HG03045 (cell line): ENCODE measurements around the gene LOXL4.

Source experiments
- ATAC-seq: cut with Tn5 transposase; IDR thresholded peaks from one replicate; pipeline ENCODE4 v1.9.1; 2021; ENCODE audit warnings: mild to moderate bottlenecking, moderate library complexity; ENCODE audit not compliant: unreplicated experiment

The LOXL4 gene

DNA sequence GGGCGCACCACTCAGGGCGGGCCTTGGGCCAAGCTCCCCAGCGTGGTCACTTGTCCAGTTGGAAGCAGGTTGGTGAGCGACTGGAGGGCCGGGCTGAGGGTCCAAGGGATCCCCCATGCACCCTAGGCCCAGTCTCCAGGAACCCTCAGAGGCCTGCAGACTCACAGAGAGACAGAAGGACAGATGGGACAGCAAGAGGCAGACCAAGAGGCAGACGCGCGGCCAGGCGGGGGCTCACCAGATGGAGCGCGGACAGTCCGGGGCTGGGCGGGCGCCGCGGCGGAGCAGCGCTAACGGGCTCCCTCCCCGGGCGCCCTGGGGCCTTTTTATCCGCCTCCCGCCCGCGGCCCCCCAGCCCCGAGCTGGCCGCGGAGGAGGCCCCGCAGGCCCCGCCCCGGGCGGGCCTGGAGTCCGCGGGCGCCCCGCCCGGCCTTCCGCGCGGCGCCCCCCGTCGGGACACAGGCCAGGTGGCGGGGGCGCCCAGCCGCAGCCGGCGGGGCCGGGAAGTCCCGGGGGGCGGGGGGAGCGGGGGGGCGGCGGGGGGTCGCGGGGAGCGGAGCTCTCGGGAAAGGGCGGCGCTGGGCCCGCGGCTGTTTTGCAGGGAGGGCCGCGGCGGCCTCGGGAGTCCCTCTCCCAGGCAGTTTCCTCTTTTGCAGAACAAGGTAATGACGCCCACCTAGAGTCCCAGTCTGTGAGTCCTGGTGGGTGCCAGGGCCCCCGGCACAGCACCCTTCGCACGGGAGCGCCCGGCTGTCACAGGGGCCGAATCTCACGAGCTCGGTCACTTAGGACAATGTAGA lies at the start of gene LOXL4:
TSS of gene LOXL4 (minus strand) at position 301 of the 800 bp plus-strand sequence. CDS start 5,175 bp downstream, outside the sequence.
- ATAC-seq: no peak

DNA sequence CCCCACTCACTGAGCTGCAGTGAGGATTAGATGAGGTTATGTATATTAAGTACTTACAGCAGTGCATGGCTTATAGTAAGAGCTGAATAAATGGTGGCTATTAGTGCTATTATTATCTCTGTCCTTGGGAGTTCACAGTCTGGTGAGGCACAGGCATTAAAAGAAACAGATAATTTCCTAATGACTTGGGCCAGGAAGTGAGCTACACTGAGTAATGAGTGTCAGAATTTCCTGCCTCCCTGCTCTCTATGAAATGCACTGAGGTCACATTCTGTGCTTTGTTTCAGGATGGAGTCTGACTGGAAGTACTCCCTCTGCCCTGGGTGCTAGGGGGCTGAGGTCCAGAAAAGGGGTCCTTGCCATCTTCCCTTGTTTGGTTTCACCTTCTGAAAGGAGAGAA lies 48.7 kb upstream of the LOXL4 start:
- no peak for ATAC-seq

DNA sequence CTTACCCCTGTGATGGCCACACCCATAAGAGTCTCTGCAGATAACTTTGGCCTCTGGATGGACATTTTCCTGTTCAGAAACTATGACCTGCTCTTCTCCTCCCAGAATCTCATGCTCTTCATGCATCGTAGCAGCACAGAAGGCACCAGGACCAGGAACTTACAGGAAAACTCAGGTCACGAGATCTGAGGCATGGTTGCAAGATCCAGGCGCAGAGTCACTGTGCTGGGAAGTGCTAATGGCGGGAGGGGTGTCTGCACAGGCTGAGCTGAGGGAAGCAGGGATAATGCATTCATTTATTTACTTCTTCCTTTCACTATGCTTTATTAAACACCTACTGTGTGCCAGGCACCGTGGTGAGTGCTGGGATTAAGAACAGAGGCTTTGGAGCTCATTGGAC lies 48.2 kb upstream of the LOXL4 start:
- ATAC-seq: no peak

DNA sequence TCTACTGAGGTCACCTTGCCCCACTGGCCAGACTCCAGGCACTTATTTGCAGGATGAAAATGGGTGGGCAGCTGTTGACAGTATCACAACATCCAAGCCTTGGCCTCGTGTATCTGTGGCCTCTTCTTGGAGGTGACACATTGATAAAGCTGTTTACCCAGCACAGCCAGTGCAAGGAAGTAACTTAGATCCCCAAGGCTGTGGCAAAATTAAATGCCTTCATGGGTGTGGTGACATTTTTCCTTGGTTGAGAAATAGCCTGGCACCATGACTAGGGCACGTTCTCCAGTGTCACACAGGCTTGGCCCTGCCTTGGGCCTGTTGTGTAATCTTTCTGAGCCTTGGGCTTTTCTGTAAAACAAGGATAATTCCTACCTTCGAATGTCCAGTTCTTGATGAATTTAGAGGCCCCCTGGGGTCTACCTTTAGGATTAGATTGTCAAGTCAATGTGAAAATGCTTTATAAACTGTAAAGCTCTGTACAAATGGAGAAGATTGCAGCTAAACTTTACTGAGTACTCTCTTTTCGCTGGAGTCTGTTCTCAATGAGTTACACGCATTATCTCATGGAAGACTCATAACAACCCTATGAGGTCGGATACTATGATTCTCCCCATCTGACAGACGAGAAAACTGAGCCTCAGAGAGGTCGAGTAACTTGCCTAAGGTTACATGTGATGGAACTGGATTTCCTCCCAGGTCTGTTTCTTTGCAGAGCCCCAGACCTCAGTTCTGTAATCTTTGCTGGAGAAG lies 46.7 kb upstream of the LOXL4 start:
- ATAC-seq: no peak

DNA sequence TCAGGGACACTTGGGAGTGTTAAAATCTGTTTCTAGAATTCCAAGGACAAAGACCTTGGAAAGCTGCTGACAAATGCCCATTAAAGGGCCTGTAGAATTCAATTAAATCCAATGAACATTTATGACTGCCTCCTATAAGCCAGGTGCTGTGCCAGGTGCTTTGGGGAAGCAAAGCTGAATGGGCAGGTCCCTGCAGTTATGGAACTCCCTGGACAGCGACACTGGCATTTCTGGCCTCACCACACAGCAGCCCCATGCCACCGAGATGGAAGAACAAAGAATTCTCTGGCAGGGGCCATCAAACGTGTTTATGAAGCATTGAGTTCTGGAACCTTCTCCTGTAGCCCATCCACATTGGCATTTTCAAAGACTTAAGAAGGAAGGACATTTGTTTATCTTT lies 45.6 kb upstream of the LOXL4 start:
- ATAC-seq: no peak

DNA sequence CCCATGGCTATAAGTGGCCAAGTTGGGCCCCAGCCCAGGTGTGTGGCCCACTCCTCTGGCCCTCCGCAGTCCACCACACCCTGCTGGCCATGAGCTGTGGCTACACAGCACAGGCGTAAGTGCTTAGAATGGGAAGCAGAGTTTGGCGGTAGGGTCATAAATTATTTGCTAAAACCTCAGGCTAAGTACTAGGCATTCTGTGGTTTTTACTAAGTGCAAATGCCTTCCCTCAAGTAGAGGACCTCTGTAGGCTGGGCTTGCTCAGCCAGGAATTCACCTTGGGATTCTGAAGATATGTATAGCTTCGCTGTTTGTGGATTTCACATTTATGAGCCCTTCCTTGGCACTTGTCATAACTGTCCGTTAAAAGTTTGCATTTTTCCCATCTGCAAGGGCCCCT lies 44.8 kb upstream of the LOXL4 start:
- ATAC-seq: no peak

DNA sequence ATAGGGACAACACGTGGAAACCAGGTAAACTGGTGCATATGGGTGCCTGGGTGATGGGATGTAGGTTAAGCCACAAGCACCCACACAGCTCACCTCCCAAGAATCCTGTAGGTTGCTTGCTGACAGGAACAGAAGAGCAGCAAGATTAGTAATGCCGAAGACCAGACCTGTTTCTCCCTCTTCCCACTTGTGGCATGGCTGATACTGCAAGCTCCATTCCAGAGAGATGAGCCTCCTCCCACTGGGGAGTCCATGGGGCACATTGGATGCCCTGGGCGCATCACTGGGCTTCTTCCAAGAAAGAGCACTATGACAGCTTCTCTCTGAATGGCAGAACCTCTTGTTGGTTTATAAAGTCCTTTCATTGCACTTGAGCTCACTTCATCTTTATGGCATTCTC lies 44.4 kb upstream of the LOXL4 start:
- no peak for ATAC-seq

DNA sequence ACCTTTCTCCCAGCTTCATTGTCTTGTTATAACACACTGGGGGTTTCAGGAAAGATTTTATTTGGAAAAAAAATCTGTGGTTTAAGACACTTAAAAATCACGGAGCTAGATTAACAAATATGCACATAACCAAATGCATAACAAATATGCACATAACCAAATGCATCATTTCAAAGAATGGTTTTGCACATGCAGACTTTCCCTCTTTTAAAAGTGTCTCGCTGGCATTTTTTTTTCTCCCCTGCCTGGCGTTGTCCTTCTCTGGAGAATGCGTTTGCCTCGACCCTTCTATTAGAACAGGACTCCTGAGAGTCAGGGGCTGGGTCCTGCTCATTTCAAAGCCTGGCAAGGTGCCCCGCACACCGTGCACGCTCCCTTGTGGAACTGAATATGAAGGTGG lies 42.7 kb upstream of the LOXL4 start:
- no peak for ATAC-seq

DNA sequence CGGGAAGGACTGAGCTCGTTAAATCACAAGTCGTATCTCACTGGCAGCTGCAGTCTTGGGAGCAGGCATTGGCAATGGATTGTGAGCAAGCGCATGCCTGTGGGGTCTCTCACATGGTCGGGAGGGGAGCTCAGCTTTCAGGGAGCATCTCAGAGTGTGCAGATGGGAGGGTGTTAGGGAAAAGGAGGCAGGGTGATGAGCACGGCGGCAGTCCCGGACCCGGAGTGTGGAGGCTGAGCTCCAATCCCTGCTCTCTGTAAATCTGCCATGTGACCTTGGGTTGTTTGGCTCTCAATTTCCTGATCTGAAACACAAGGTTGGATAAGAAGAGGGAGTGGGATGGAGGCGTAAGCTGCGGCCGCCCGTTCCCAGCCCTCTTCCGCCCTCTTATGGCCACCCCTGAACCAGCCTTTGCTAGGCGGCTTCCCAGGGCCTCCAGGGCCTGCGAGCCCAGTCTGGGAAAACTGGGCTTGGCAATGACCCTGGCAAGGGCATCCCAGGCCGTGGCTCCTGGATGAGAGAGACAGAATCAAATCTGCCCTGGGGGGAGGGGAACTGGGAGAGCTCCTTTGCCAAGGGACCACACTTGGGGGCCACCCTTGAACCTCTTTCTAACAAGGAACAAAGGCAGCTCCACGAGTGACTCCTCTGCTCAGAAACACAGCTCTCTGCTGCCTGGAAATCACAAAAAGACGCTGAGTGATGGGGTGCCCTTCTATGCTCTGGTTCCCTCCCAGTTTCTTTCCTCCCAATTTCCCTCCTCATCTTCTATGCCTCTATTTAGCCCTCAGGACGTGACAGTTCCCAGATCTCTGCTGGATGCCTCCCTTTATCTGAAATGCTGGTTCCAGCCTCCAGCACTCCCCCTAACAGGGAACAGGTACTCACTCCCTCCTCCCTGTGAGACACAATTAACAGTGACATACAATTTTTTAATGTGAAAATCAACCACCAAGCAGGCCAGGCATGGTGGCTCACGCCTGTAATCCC lies 41.7 kb upstream of the LOXL4 start:
- no peak for ATAC-seq

DNA sequence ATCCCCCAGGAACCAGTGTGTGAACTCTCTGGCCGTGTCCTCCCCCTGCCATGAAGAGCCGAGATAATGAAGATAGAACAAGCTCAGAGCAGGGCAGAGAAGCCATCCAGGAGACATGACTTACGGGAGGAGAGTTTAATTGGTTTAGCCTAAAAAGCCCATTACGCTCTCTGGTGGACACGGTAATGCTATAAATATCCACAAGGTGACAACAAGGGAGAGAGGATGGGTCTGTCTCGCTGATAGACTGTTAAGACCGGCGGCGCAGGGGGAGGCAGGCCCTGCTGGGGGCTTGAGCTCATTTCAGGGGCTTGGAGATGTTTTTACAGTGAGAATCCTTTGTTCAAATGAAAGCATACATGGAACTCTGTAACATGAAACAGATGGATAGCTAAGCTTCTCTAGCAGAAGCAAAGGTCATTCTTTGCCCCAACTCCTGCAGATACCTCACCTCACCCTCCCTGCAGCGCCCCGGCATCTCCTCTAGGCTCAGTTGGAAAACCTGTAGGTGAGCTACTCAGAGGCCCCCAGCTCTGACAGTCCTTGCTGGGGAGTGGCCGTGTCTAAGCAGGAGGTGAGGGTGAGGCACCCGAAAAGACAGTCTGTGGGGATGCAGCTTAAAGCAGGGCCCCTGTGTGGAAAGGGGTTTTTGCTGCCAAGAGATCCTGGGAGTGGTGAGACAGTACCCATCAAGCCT lies 40.8 kb upstream of the LOXL4 start:
- no peak for ATAC-seq

DNA sequence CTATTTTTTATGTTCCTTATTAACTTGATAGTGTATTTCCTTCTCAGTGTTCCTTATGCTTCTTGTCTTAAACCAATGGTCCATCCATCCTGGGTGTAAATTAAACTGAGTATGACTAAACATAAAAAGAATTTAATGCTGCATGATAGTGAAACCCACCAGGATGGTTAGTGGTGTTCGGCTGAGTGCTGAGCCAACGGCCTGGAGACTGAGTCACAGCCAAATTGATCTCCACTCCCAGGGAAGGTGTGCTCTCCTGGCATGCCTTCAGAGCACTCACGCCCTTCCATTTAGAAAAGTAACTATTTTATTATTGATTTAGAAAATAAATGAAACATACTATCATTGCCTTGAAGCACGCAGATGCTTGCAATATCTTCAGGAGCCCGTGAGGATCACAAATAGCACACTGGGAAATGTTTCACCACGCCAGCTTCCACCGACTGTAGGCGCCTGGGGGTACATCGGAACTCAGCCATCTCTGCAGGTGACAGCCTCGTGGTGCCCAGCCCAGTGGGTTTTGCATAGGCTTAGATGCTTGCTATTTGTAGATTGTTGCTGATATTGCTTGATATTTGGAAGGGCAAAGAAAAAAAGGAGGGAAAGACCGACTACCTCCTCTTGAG lies 40.0 kb upstream of the LOXL4 start:
- ATAC-seq: no peak

DNA sequence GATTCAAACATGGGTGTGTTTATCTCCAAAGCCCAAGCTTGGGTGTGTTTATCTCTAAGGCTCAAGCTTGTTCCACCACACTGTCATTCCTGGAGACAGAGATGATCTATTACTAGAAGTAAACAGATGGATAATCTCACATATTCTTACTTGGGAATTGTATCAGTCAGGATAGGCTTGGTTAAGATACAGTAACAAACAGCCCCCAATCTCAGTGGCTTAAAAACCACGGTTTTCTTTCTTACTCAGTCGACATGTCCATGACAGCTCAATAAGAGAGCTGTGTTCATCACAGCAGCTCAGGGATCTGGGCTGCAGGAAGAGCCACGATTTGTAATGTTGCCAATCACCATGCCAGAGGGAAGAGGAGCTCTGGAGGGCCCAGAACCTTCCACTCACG lies 38.5 kb upstream of the LOXL4 start:
- ATAC-seq: no peak

DNA sequence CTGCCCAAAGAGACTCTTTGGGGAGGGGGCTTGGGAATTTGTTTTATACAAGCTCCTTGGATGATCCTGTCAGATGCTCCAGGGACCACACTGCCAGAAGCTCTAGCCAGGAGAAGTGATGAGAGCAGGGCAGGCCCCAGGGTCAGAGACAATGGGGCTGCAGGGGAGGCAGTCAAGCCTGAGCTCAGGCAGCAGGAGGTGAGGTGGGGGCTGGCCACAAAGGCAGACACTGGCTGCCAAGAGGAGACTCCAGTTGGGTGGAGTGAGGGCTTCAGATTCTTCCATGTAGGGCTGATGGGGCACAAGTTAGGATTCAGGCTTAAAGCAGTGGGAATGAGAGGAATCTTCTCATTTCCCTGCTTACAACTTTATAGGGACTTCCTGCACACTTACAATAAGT lies 35.6 kb upstream of the LOXL4 start:
- no peak for ATAC-seq

DNA sequence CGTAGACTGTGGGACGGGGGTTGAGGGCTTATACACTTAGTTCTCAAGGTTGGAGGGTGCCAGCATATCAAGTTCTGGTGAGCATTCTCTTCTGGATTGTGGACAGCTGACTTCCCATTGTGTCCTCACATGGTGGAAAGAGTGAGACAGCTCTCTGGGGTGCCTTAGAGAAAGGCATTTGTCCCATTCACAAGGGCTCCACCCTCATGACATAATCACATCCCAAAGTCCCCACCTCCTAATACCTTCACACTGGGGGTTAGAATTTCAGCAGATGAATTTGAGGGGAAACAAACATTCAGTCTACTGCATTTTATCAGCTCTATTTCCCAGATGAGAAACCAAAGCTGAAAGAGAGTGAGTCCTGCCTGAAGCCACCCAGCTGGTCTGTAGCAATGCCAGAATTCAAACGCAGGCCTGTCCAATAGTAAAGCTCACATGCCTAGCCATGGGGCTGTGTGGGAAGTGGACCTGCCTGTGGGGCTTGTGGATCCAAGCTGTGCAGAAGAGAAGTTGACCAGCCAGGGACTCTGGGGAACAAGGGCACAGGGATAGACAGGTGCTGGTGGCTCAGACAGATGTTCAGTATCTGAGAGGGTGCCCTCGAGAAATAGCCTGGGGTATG lies 34.9 kb upstream of the LOXL4 start:
- ATAC-seq: no peak

DNA sequence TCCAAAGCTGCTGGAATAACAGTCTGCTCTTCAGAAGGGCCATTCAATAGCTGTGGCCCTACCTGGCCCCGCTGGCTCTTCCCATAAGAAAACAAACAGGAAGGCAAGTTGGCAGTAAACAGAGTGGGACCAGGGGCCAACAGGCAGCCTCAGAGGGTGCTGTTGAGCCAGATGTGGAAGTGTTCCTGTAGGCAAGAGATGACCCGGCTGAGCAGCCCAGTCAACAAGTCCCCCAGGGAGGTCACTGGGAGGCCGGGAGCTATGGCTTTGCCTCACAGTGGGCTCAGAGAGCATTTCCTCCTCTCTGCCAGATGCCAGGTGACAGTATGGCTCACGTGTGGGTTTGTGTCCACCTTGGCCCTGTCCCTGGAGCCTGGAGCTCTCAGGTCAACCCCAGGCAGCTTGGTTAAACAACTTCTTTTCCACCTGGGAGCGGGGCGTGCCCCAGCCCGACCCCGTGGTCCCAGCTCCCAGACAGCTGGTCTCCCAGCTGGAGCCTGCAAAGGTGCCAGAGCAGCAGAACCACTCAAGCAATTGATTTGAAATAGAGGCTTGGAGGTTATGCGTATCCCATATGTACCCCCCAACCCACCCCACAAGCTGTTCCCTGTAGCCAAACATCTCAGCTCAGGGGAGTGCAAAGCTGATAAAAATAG lies 33.8 kb upstream of the LOXL4 start:
- no peak for ATAC-seq

DNA sequence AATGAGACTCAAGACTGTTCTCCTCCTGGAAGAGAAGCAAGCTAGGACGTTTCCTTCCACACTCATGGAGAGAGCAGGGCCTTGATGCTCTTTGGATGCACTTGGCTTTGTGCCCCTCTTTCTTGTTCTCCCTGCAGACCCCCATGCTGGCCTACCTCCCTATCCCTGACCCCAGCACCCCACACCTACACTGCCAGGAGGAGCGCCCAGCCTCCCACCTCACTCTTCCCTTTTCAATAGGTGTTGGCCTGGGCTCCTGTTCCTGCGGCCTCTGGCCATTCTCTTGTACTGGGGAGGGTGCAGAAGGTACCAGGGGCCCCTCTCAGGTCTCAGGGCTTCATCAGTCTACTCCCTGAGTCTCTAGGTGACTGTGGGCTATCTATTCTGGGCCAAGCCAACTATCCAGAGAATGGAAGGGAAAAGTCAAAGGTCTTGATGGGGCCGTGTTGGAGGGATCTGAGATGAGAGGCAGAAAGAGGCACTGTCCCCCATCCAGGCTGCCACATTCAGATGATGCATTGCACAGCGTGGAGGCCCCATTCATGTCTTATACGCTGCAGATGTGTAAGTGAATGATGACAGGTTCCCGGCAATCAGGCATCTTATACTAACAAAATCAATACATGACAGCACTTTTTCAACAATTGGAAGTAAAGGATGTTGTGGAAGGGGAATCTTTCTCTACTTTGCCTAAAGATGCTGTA lies 32.7 kb upstream of the LOXL4 start:
- no peak for ATAC-seq

DNA sequence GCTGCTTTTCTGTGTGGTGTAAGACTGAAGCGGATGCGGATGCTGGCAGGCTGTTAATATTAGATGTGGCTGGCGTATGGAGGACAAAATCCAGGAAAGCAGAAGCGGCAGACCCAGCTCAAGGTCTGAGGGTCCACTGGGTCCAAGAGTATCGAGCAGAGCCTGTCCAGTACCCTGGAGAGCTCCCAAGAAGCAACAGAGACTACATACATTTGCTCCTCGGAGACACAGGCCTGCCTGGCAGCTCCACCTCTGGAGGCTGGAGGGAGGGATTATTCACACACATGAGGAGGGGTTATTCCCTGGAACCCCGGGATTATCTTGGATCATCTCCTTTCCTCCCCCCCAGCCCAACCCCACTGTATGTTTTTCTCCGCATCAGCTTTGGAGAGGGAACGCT lies 31.3 kb upstream of the LOXL4 start:
- no peak for ATAC-seq

DNA sequence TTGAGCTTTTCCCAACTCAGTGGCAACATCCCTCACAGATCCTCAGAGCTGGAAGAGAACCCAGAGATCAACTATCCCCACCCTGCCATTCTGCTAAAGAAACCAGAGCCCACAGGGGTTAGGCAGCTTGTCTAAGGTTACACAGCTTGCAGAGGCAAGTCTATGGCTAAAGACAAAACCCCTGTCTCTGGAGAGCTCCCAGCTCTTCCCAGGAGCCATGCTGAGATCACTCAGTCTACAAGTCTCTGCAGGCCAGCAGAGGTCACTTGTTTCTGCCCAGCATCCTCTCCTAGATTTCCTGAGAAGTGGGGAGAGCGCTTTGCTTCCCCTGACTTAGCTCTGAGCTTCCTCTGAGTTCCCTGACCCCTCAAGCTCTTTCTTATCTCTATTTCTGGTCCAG lies 28.5 kb upstream of the LOXL4 start:
- ATAC-seq: no peak

DNA sequence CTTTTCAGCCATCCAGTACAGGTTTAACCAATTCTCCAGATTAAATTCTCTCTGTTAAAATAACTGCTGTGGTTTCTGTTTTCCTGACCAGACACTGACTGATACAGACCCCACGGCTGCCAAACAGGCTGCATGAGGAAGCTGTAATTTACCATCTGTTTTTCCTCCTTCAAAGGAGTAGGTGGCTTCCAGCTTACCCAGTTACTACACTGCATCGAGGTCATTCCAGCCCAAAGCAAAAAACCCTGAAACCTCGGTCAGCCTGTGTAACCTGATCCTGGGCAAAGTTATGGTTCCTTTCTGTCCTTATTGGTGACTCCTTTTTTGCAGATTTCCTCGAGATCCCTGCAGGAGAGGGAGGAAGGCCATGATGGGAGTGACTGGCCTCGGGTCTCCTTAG lies 27.9 kb upstream of the LOXL4 start:
- no peak for ATAC-seq
